GM12873 (cell line): ENCODE measurements around the gene IFT122.

ENCODE experiments used
- TF ChIP-seq, protein P1 (sequence below): IDR thresholded peaks from 2 replicates; pipeline ENCODE4 v1.5.1; 2012; ENCODE audit warnings: low read depth, mild to moderate bottlenecking, moderate library complexity, low read length, control low read depth; ENCODE audit not compliant: insufficient read depth; ENCODE audit errors: missing control alignments

IFT122 gene

DNA sequence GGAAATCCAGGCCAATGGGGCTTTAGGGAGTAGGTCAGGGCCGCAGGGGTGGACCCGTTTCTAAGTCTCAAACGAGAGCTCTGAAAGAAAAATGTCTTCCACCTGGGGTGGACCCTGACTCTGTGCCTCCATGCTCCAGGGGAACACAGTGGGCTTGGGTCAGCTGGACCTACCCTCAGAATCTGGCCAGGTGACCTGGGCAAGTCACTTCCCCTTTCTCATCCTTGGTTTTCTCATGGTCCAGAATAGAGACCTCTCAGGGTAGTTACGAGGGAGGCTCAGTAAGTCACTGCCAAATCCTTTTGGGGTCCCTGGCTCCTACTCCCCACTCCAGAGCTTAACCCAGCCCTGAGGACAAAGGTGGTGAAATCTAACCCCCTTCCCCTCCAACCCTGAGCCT lies 37.4 kb upstream of the IFT122 start:
- TF ChIP-seq, protein P1, sequence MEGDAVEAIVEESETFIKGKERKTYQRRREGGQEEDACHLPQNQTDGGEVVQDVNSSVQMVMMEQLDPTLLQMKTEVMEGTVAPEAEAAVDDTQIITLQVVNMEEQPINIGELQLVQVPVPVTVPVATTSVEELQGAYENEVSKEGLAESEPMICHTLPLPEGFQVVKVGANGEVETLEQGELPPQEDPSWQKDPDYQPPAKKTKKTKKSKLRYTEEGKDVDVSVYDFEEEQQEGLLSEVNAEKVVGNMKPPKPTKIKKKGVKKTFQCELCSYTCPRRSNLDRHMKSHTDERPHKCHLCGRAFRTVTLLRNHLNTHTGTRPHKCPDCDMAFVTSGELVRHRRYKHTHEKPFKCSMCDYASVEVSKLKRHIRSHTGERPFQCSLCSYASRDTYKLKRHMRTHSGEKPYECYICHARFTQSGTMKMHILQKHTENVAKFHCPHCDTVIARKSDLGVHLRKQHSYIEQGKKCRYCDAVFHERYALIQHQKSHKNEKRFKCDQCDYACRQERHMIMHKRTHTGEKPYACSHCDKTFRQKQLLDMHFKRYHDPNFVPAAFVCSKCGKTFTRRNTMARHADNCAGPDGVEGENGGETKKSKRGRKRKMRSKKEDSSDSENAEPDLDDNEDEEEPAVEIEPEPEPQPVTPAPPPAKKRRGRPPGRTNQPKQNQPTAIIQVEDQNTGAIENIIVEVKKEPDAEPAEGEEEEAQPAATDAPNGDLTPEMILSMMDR = no peak

DNA sequence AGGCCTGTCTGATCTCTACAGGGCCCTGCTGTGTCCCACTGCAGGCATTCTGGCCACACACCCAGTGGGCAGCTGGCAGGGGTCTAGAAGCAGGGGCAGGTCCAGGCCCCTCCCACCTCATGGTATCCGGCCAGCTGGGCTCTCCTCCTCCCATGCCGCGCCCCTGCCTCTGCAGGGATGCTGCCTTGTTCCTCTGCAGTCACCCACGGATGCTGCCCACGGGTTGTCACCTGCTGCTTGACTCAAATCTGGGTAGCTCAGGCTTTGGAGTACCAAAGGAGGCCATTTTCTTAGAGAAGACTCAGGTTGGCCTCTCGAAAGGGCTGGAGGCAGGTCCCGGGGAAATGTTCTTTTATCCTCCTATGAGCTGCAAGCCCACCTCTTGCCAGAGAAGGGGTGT lies 36.6 kb upstream of the IFT122 start:
- TF ChIP-seq, protein P1 = no peak

DNA sequence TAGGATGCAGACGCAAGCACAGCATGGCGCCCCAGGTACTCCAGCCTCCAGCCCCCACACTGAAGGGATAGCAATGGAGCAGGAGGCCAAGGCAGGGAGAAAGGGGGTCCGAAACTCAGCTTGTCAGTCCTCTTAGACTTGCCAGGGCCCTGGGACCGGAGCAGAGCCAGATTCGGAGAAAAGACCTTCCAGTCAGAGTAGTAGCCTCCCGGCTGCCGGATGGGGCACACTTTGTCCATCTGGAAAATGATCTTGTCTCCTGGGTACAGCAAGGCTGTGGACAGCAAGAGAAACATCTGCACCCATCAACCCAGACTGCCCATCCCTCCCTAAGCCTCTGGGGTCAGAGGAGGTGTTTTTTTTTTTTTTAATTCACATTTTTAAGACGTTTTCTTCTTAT lies 35.9 kb upstream of the IFT122 start:
- TF ChIP-seq, protein P1 = no peak

DNA sequence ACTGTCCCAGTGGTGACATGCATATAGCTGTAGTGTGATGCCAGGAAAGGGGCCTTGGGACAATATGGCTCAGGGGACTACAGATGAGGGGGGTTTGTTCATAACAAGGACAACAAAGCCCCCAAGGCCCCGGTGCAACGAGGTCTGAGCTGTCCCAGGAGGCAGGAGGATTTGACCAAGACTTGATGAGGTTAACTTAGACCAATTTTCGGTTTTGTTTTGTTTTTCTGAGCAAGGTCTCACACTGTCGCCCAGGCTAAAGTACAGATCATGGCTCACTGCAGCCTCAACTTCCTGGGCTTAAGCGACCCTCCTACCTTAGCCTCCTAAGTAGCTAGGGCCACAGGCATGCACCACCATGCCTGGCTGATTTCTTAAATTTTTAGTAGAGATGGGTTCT lies 35.4 kb upstream of the IFT122 start:
- TF ChIP-seq, protein P1 = no peak

DNA sequence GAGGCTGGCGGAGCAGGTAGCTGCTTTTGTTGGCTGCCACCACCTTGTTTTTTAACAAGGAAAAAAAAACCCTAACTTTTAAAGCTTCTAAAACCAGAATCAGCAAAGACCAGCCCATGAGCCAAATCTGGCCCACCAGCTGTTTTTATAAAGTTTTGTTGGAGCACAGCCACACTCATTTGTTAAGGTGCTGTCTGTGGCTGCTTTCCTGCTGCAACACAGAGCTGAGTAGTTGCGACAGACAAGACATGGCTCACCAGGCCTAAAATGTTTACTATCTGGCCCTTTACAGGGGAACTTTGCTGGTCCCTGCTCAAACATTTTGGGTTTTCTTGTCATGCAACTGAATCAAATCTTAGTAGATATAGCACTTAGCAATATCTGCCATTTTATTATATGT lies 30.5 kb upstream of the IFT122 start:
- TF ChIP-seq, protein P1 = no peak

DNA sequence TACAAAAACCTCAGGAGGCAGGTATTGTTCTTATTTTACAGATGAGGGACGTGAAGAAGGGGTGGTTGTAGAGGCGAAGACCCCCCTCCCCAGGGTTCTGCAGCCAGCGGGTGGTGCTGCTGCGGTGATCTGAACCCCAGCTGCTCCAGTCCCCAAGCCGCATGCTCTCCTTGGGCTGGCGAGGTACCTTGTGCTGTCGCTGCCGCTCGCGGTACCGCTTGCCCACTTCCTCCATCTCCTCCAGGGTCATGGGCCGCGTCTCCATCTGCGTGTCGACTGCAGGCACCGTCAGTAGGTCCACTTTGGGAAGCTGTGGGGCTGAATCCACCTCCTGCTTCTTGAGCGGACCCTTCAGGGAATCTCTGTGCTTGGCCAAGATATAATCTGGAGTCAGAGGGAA lies 29.1 kb upstream of the IFT122 start:
- TF ChIP-seq, protein P1 = no peak

DNA sequence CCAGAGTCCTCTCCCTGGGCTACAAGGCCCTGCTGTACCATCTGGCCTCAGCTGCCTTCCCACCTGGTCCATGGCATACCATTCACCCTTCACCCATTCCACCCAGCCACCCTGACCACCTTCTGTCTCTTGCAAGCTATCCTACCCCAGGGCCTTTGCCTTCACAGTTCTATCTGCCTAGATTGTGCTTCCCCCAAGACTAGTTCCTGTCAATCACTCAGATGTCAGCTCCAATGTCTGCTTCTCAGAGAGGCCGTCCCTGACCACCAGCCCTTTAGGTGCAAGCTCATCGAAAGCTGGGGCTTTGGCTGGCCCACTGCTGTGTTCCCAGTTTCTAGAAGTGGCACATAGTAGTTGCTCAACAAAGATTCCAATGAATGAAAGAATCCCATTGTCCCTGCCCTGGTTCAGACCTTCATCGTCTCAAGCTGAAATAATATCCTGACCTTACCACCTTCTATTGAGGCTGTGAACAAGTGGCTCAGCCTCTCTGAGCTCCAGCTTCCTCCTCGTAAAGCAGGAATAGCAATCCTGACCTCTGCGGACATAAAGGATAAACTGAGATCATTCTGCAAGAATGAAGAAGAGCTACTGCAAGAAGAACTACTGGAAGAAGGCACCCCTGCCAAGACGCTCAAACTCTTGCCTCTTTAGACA lies 27.4 kb upstream of the IFT122 start:
- TF ChIP-seq, protein P1 = no peak
